Natural killer cell treated with Interleukin-12 subunit alpha and Interleukin-12 subunit beta and Interleukin-15 and Interleukin-18, amount 100 ng/mL, for 72 hours (primary cell): ENCODE data around the gene RFTN1. TPM values are rescaled to one million over a fixed set of nuclear protein-coding genes. Genes with fewer than 3 reads are reported as not detected.

Experiments used
- ATAC-seq, 2 donors: fragments of 150-1000 bp; cut with Tn5 transposase in 1 of 2; sonication (Bioruptor Pico), chemical (Tn5 transposase) in 1 of 2; 2 replicates each; pipeline ENCODE4 v1.10.0; 2021
- DNase-seq: peaks from one replicate; pipeline ENCODE4 v3.0.0; 2022; ENCODE audit warnings: low spot score
- H3K27ac Mint-ChIP-seq, 2 donors: 1 replicate in 1 of 2; 2 replicates in 1 of 2; pipeline ENCODE4 v1.8.0; 2022; ENCODE audit warnings: mixed read lengths in 2 of 2, mild to moderate bottlenecking in 1 of 2, moderate library complexity in 1 of 2
- H3K27me3 Mint-ChIP-seq, 2 donors: 1 replicate in 1 of 2; 2 replicates in 1 of 2; pipeline ENCODE4 v1.8.0; 2022; ENCODE audit warnings: mixed read lengths in 2 of 2
- H3K36me3 Mint-ChIP-seq: one replicate; pipeline ENCODE4 v1.8.0; 2022; ENCODE audit warnings: mixed read lengths
- H3K4me1 Mint-ChIP-seq, 2 donors: 1 replicate in 1 of 2; 2 replicates in 1 of 2; pipeline ENCODE4 v1.8.0; 2022; ENCODE audit warnings: low read depth in 2 of 2, mixed read lengths in 2 of 2, mild to moderate bottlenecking in 1 of 2
- H3K4me3 Mint-ChIP-seq: one replicate; pipeline ENCODE4 v1.8.0; 2022; ENCODE audit warnings: mixed read lengths
- H3K9me3 Mint-ChIP-seq: 2 replicates; pipeline ENCODE4 v1.8.0; 2022; ENCODE audit warnings: mixed read lengths
- total RNA-seq, 2 donors: library from RNA; stranded (reverse); gene quantifications; one replicate each; pipeline ENCODE4 v1.2.3, GENCODE V29; 2022

RFTN1 gene
- total RNA-seq, 2 donors from 2014 or later = 194 to 201 TPM

- Mint-ChIP-seq H3K9me3 (no peaks in the 10 kb centered on the region), H3K36me3 (peaks cover 7% of the 10 kb centered on the region), H3K27ac (no peak overlapping the region), H3K4me1 (peaks cover 8 to 10% of the 10 kb centered on the region in 2 donors), H3K27me3 (no peaks in the 10 kb centered on the region), H3K4me3 (no peak overlapping the region)
- ATAC-seq = no peak
- DNase-seq = no peak
Observed at GRCh38 chr3:16270855-16271254, 242.6 kb downstream of the RFTN1 start.

DNA sequence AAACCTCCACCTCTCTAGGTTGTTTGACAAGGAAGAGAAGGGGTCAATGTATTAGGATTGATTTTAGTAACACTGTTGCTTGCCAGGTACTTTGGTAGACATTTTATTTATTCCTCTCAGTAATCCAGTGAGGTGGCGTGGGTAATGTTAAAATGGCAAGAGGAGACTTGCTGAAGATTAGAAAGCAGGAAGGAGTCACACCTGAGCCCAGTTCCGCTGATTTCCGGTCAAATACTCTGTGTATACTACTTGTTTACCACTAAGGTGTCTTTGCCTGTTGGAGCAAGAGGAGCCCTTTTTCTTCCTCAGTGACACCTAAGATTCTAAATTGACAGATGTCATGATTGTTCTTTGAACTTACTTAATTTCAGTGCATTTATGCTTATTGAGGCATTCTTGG lies 246.8 kb downstream of the RFTN1 start:
- Mint-ChIP-seq H3K27me3 (no peaks in the 10 kb centered on the region), H3K4me1 (peaks cover 21 to 22% of the 10 kb centered on the region in 2 donors), H3K27ac (peak overlapping the region in 1 of 2 donors; percentile 22), H3K9me3 (no peaks in the 10 kb centered on the region), H3K36me3 (peaks cover 1% of the 10 kb centered on the region), H3K4me3 (peak overlapping the region; percentile 52)
- DNase-seq = no peak
- ATAC-seq = no peak

Other genes with a start within 250 kb of the RFTN1 start
- gene DPH3, start 248.8 kb downstream of the RFTN1 start, total RNA-seq = 10 to 100 TPM; 24.4 to 25.7 TPM
- gene OXNAD1, start 248.5 kb downstream of the RFTN1 start, total RNA-seq = 10 to 100 TPM; 16.0 to 31.4 TPM
- not detected for gene DAZL, start 91.7 kb upstream of the RFTN1 start, total RNA-seq